Measurements from ENCODE around the gene NBEAL2. TPM values are rescaled to one million over a fixed set of nuclear protein-coding genes. Genes with fewer than 3 reads are reported as not detected.

Gene NBEAL2
- total RNA-seq, 1 experiment from 2014 or later: 15.7 TPM

DNA sequence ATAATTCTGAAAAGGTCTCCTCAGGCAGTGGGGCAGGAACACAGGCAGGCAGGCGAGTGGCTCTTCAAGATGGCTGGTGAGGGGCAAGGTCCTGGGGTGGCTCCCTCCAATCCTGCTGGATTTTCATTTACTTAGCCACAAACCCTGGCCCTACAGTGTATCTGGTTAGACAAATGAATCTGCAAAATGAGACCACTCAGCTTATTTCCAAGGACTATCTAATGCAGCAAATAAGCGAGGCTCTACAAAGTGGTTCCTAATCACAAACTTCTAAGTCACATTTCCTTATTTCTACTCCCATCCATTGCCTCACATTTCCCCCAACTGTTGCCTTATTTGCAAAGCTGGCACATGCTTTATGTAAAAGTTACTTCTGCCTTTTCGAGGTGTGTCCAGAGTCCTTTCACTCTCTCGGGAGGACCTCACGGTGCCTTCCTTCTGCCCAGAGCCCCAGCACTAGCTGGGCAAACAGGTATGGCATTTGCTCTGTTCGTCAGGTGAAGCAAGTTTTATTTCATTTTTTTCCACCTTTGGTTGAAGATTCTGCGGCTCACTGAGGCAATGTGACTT lies 43.4 kb upstream of the NBEAL2 start:
- no peak overlapping the region for H3K4me3 ChIP-seq (ENCODE audit: low read depth, low read length, poor library complexity, severe bottlenecking)
- no TSS peak for BruUV-seq (replicated peaks)
- H3K27me3 ChIP-seq (replicated peaks; ENCODE audit: insufficient read depth, low read depth, low read length, poor library complexity): no peaks in the 10 kb centered on the region
- CTCF ChIA-PET: interaction anchor here (1.6 kb wide), 1 partner anchor 13 kb away, joined by 4 read pairs; no protein-coding TSS in a partner anchor
- H3K9me3 ChIP-seq (ENCODE audit: low read depth, low read length, poor library complexity, severe bottlenecking): no peaks in the 10 kb centered on the region
- no peak overlapping the region for H3K27ac ChIP-seq (ENCODE audit: low read depth, low read length, poor library complexity, severe bottlenecking)
- TF ChIP-seq CTCF (conservative IDR thresholded peaks at IDR 0.05; ENCODE audit: low read depth, low read length) (no peak), EZH2 (IDR thresholded peaks at IDR 0.05; ENCODE audit: borderline replicate concordance, low read depth, low read length, poor library complexity, severe bottlenecking) (no peak)
- DNase-seq (ENCODE audit: low spot score): no peak
- H3K4me1 ChIP-seq (ENCODE audit: insufficient read depth, low read length, poor library complexity, severe bottlenecking): peaks cover 6% of the 10 kb centered on the region
- intact Hi-C loops (cut with micrococcal nuclease; ENCODE audit: unreplicated experiment): no loop called here
- peaks cover 2% of the 10 kb centered on the region for H3K36me3 ChIP-seq (ENCODE audit: insufficient read depth, low read length, poor library complexity, severe bottlenecking)
- POLR2A ChIA-PET (ENCODE audit: low non-redundant PET): no interaction called here

DNA sequence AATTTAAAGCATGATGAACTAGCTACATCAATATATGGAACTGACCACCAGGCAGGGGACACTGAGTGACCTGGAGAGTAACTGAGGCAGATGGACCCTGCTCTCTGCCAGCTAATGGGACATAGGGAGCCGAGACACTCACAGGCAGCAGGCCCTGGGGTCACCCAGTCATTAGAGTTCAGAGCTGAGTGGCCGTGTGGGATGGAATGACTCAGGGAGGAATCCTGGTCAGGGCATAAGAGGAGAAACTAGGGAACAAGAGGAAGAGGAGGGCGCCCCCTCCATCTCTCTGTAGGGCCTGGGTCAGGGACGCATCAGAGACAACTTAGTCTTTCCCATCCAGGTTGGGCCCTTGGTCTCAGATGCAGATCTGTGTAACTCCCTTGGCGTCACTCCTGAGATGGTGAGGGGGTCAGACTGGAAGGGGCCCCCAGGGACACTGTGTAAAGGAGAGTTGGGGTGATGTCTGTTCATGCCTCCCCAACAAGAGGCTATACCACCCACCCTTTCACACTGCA lies 42.7 kb upstream of the NBEAL2 start:
- no peak overlapping the region for H3K4me3 ChIP-seq (ENCODE audit: low read depth, low read length, poor library complexity, severe bottlenecking)
- TF ChIP-seq EZH2 (IDR thresholded peaks at IDR 0.05; ENCODE audit: borderline replicate concordance, low read depth, low read length, poor library complexity, severe bottlenecking): no peak
- H3K9me3 ChIP-seq (ENCODE audit: low read depth, low read length, poor library complexity, severe bottlenecking): no peaks in the 10 kb centered on the region
- H3K4me1 ChIP-seq (ENCODE audit: insufficient read depth, low read length, poor library complexity, severe bottlenecking): peaks cover 6% of the 10 kb centered on the region
- intact Hi-C loops (cut with micrococcal nuclease; ENCODE audit: unreplicated experiment): no loop called here
- ChIA-PET POLR2A (ENCODE audit: low non-redundant PET) (no interaction called here), CTCF (no interaction called here)
- H3K36me3 ChIP-seq (ENCODE audit: insufficient read depth, low read length, poor library complexity, severe bottlenecking): peaks cover 2% of the 10 kb centered on the region
- H3K27me3 ChIP-seq (replicated peaks; ENCODE audit: insufficient read depth, low read depth, low read length, poor library complexity): no peaks in the 10 kb centered on the region
- BruUV-seq (replicated peaks): no TSS peak
- DNase-seq (ENCODE audit: low spot score): no peak
- no peak overlapping the region for H3K27ac ChIP-seq (ENCODE audit: low read depth, low read length, poor library complexity, severe bottlenecking)

- Histone ChIP-seq H3K9me3 (ENCODE audit: low read depth, low read length, poor library complexity, severe bottlenecking) (no peaks in the 10 kb centered on the region), H3K27ac (ENCODE audit: low read depth, low read length, poor library complexity, severe bottlenecking) (no peak overlapping the region), H3K4me3 (ENCODE audit: low read depth, low read length, poor library complexity, severe bottlenecking) (no peak overlapping the region), H3K36me3 (ENCODE audit: insufficient read depth, low read length, poor library complexity, severe bottlenecking) (peaks cover 2% of the 10 kb centered on the region), H3K27me3 (replicated peaks; ENCODE audit: insufficient read depth, low read depth, low read length, poor library complexity) (no peaks in the 10 kb centered on the region), H3K4me1 (ENCODE audit: insufficient read depth, low read length, poor library complexity, severe bottlenecking) (peaks cover 6% of the 10 kb centered on the region)
- DNase-seq (ENCODE audit: low spot score): no peak
- ChIA-PET CTCF (no interaction called here), POLR2A (ENCODE audit: low non-redundant PET) (no interaction called here)
- TF ChIP-seq EZH2 (IDR thresholded peaks at IDR 0.05; ENCODE audit: borderline replicate concordance, low read depth, low read length, poor library complexity, severe bottlenecking): no peak
- TF ChIP-seq CTCF (conservative IDR thresholded peaks at IDR 0.05; ENCODE audit: low read depth, low read length): no peak
- BruUV-seq (replicated peaks): no TSS peak
- intact Hi-C loops (cut with micrococcal nuclease; ENCODE audit: unreplicated experiment): no loop called here
These were observed 41.3 kb upstream of the NBEAL2 start for GRCh38 chr3:46938118-46938517.

All from A673 (cell line).